Smooth muscle cell (in vitro differentiated cells): ENCODE measurements around the gene SMARCC1. TPM values are rescaled to one million over a fixed set of nuclear protein-coding genes. Genes with fewer than 3 reads are reported as not detected.

Experiments
- DNase-seq: peaks from one replicate; lab custom pipeline; 2025; ENCODE audit not compliant: unreplicated experiment; lab: John Stamatoyannopoulos, UW
- H2AFZ ChIP-seq: fragments of 200-600 bp; sonication (generic); 2 replicates; pipeline ENCODE4 v1.6.0; 2016; ENCODE audit warnings: antibody characterized with exemption, low read depth, mild to moderate bottlenecking
- H3F3A ChIP-seq: fragments of 200-600 bp; sonication (generic); 2 replicates; pipeline ENCODE4 v1.6.0; 2017; ENCODE audit warnings: antibody characterized with exemption, low read depth
- H3K27ac ChIP-seq: fragments of 200-600 bp; sonication (generic); 2 replicates; pipeline ENCODE4 v1.5.1; 2016; ENCODE audit warnings: low read depth, mild to moderate bottlenecking
- H3K27me3 ChIP-seq: fragments of 200-600 bp; sonication (generic); 2 replicates; pipeline ENCODE4 v1.6.1; 2016; ENCODE audit warnings: low read depth, mild to moderate bottlenecking
- H3K36me3 ChIP-seq: fragments of 200-600 bp; sonication (generic); 2 replicates; pipeline ENCODE4 v1.5.1; 2016; ENCODE audit warnings: low read depth
- H3K4me1 ChIP-seq: fragments of 200-600 bp; sonication (generic); 2 replicates; pipeline ENCODE4 v1.5.1; 2016; ENCODE audit warnings: low read depth
- H3K4me2 ChIP-seq: fragments of 200-600 bp; sonication (generic); 2 replicates; pipeline ENCODE4 v1.6.0; 2016; ENCODE audit warnings: mild to moderate bottlenecking
- H3K4me3 ChIP-seq: fragments of 200-600 bp; sonication (generic); 2 replicates; pipeline ENCODE4 v1.5.1; 2016; ENCODE audit warnings: mild to moderate bottlenecking
- H3K79me2 ChIP-seq: fragments of 200-600 bp; sonication (generic); 2 replicates; pipeline ENCODE4 v1.6.0; 2016; ENCODE audit warnings: low read depth, mild to moderate bottlenecking
- H3K9ac ChIP-seq: fragments of 200-600 bp; sonication (generic); 2 replicates; pipeline ENCODE4 v1.6.0; 2016; ENCODE audit warnings: low read depth
- H3K9me3 ChIP-seq: fragments of 200-600 bp; sonication (generic); replicated peaks from 2 replicates; pipeline ENCODE4 v1.5.1; 2016; ENCODE audit warnings: low read depth
- H4K20me1 ChIP-seq: fragments of 200-600 bp; sonication (generic); 2 replicates; pipeline ENCODE4 v1.6.0; 2016; ENCODE audit warnings: low read depth
- WGBS: methylation state at CpG from one replicate; pipeline ENCODE4 v1.1.7; 2016; ENCODE audit warnings: low lambda C conversion rate; 5-methylcytosine and 5-hydroxymethylcytosine counted together
- polyA plus RNA-seq: library from polyadenylated mRNA; unstranded; fragments of >200 nt; fragmentation: Nextera tagmentation; extraction: Ambion mirVana; gene quantifications from 2 replicates; pipeline ENCODE4 v1.2.1, GENCODE V29; 2016
- total RNA-seq: library from RNA; depleted of rRNA; stranded (reverse); fragments of >200 nt; gene quantifications from 2 replicates; pipeline ENCODE4 v1.2.3, GENCODE V29; 2014
- TF ChIP-seq, protein P1 (sequence below): fragments of 200-600 bp; sonication (generic); IDR thresholded peaks from 2 replicates; pipeline ENCODE4 v1.5.1; 2017; ENCODE audit warnings: borderline replicate concordance, mild to moderate bottlenecking, antibody characterized with exemption; ENCODE audit not compliant: insufficient read depth, poor library complexity, severe bottlenecking

The SMARCC1 gene
- total and polyA plus RNA-seq, 2 experiments from 2014 or later = 40.5 to 50.3 TPM

DNA sequence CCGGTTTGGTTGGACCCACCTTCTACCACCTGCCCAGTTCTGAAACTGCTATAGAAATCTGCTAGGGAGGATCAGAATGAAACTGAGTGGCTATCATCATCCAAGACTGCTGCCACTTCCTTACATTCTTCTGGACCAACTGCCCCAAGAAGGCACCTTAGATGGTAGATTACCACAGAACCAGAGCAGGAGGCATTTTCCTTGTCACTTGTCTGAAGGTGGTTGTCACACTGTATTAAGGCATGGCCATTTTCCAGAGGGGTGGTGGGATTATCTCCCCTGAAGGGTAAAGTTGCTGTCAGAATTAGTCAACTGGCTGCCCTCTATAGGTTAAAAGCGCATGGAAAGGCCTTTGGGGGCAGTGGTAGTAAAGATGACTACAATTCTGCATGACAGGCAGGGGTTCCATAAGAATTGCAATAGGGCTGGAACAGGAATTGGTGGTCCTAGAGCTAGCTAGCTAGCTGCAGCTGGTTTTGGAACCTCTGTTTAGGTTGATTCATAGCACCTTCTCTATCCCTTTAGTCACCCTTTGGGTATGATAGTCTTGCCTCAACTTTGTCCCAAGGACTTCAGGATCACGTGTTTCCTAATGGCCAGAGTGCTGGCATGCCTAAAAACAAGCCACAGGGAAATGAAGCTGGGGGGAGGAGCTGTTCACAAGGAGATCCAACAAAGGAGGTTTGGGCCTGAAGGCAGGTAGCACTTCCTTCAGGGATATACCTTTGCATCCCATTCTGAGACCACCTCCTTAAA, 198.2 kb downstream of the SMARCC1 start:
- Histone ChIP-seq H4K20me1 (no peaks in the 10 kb centered on the region), H3K4me2 (no peak overlapping the region), H3F3A (no peaks in the 10 kb centered on the region), H2AFZ (no peak overlapping the region), H3K4me1 (peaks cover 7% of the 10 kb centered on the region), H3K79me2 (no peaks in the 10 kb centered on the region), H3K9me3 (no peaks in the 10 kb centered on the region), H3K27me3 (peaks cover 16% of the 10 kb centered on the region), H3K9ac (no peak overlapping the region), H3K4me3 (no peak overlapping the region), H3K27ac (no peak overlapping the region), H3K36me3 (no peaks in the 10 kb centered on the region)
- 77% methylated on average over 3 of the region's 3 CpGs for WGBS
- DNase-seq = no peak
- TF ChIP-seq, protein P1, sequence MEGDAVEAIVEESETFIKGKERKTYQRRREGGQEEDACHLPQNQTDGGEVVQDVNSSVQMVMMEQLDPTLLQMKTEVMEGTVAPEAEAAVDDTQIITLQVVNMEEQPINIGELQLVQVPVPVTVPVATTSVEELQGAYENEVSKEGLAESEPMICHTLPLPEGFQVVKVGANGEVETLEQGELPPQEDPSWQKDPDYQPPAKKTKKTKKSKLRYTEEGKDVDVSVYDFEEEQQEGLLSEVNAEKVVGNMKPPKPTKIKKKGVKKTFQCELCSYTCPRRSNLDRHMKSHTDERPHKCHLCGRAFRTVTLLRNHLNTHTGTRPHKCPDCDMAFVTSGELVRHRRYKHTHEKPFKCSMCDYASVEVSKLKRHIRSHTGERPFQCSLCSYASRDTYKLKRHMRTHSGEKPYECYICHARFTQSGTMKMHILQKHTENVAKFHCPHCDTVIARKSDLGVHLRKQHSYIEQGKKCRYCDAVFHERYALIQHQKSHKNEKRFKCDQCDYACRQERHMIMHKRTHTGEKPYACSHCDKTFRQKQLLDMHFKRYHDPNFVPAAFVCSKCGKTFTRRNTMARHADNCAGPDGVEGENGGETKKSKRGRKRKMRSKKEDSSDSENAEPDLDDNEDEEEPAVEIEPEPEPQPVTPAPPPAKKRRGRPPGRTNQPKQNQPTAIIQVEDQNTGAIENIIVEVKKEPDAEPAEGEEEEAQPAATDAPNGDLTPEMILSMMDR = no peak

DNA sequence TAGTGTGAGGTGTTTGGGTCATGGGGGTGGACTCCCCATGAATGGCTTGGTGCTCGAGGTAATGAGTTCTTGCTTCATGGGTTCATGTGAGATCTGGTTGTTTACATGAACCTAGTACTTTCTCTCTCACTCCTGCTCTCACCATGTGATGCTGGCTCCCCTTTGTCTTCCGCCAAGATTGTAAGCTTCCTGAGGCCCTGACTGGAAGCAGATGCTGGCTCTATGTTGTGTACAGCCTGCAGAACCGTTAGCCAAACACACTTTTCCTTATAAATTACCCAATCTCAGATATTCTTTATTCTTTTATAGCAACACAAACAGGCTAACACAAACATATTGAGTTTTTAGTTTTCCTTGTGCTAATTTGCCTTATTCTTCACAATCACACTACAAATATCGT, 199.9 kb downstream of the SMARCC1 start:
- Histone ChIP-seq H3K36me3 (no peaks in the 10 kb centered on the region), H3K4me3 (no peak overlapping the region), H3K9me3 (no peaks in the 10 kb centered on the region), H3K79me2 (no peaks in the 10 kb centered on the region), H3F3A (no peaks in the 10 kb centered on the region), H3K4me2 (no peak overlapping the region), H3K9ac (no peak overlapping the region), H4K20me1 (no peaks in the 10 kb centered on the region), H3K27ac (no peak overlapping the region), H3K4me1 (peaks cover 7% of the 10 kb centered on the region), H3K27me3 (peaks cover 27% of the 10 kb centered on the region), H2AFZ (no peak overlapping the region)
- no peak for DNase-seq
- TF ChIP-seq, protein P1 = no peak
- 93% methylated on average over 4 of the region's 4 CpGs for WGBS

DNA sequence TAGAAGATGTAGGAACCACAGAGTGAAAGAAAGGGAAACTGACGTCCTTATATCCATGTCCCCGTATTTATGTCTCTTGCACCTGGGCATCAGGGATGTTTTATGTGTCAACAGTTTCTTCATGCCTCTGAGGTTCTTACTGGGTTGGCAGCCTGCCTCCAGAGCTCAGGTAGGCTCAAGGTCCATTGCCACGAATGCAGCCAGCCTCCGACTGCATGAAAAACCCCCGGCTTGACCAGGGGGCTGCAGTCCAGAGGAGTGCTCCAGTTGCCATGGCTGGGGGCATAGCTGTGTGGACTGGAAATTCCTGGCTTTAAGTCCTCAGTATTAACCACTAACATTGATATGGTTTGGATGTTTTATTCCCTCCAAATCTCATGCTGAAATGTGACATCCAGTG, 200.3 kb downstream of the SMARCC1 start:
- WGBS = 90% methylated on average over 5 of the region's 5 CpGs
- no peak overlapping the region for H3K27ac ChIP-seq

More for the DNA sequence above, 200.3 kb downstream of the SMARCC1 start:
- no peak overlapping the region for H3K9ac ChIP-seq
- H3K27me3 ChIP-seq = peaks cover 30% of the 10 kb centered on the region
- no peaks in the 10 kb centered on the region for H3K36me3 ChIP-seq
- H2AFZ ChIP-seq = no peak overlapping the region
- no peak overlapping the region for H3K4me3 ChIP-seq
- H3K9me3 ChIP-seq = no peaks in the 10 kb centered on the region
- DNase-seq = no peak
- H3F3A ChIP-seq = no peaks in the 10 kb centered on the region
- H3K4me1 ChIP-seq = peaks cover 7% of the 10 kb centered on the region
- no peaks in the 10 kb centered on the region for H3K79me2 ChIP-seq
- no peak overlapping the region for H3K4me2 ChIP-seq
- no peaks in the 10 kb centered on the region for H4K20me1 ChIP-seq
- TF ChIP-seq, protein P1 = no peak
